ENCODE data around the gene VWCE.

DNA sequence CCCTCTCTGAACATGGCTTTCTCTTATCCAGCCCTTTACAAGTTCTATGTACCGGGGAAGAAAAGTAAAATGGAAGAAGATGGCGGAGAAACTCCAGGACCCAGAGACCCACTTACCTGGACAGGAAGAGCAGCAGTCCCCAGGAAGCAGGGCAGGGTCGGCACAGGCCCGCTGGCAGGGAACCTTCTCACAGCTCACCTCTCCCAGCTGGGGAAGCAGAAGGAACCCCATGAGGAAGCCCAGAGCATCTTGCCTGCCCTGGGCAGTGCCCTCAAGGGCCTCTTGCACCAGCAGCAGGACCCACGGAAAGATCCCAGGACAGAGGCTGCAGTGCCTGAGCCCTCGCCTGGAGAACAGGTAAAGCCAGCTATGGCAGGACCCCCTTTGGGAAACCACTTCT lies 30.7 kb downstream of the VWCE start:
- TF ChIP-seq CTCF (conservative IDR thresholded peaks at IDR 0.05; ENCODE audit: low read depth, low read length) (no peak), EZH2 (IDR thresholded peaks at IDR 0.05; ENCODE audit: borderline replicate concordance, low read depth, low read length, poor library complexity, severe bottlenecking) (no peak)

All from A673 (cell line).